GM18505 (cell line): ENCODE measurements around the gene ATAD3B.
"Not testable (repeated sequence)": the region's sequence is repeated elsewhere in the genome, so short reads cannot be mapped to it uniquely, and the experiment has no call there.

Experiments
- ATAC-seq: cut with Tn5 transposase; IDR thresholded peaks from one replicate; pipeline ENCODE4 v1.9.1; 2021; ENCODE audit not compliant: unreplicated experiment
- POLR2A ChIP-seq: IDR thresholded peaks from 4 replicates; pipeline ENCODE4 v1.6.1; 2011; ENCODE audit warnings: borderline replicate concordance; ENCODE audit not compliant: insufficient read depth, insufficient read length; ENCODE audit errors: extremely low read depth

Gene ATAD3B

GRCh38 chr1:1471389-1472052 is at the start of gene ATAD3B:
Gene ATAD3B, plus strand, starts transcription at chr1:1471765. Its CDS starts 120 bp downstream, at chr1:1471885.
- peak; percentile 88 for ATAC-seq
- TF ChIP-seq POLR2A = peak; percentile 65

GRCh38 chr1:1421907-1422464 is 49.6 kb upstream of the ATAD3B start:
- no peak for TF ChIP-seq POLR2A
- no peak for ATAC-seq

- ATAC-seq = no peak
- TF ChIP-seq POLR2A = no peak
Measured at GRCh38 chr1:1422465-1423244, 48.9 kb upstream of the ATAD3B start.

GRCh38 chr1:1423245-1423597 is 48.3 kb upstream of the ATAD3B start:
- TF ChIP-seq POLR2A = no peak
- no peak for ATAC-seq

GRCh38 chr1:1424707-1425106 is 46.9 kb upstream of the ATAD3B start:
- ATAC-seq = no peak
- TF ChIP-seq POLR2A = no peak

- no peak for TF ChIP-seq POLR2A
- ATAC-seq = no peak
Measured at GRCh38 chr1:1425426-1425752, 46.2 kb upstream of the ATAD3B start.

GRCh38 chr1:1425753-1426495 is 45.6 kb upstream of the ATAD3B start:
- ATAC-seq = no peak
- TF ChIP-seq POLR2A = no peak

- ATAC-seq = no peak
- no peak for TF ChIP-seq POLR2A
Measured at GRCh38 chr1:1426496-1427105, 45.0 kb upstream of the ATAD3B start.

GRCh38 chr1:1427106-1427819 is 44.3 kb upstream of the ATAD3B start:
- no peak for ATAC-seq
- TF ChIP-seq POLR2A = no peak

GRCh38 chr1:1427820-1428148 is 43.8 kb upstream of the ATAD3B start:
- TF ChIP-seq POLR2A = no peak
- no peak for ATAC-seq

GRCh38 chr1:1428174-1428573 is 43.4 kb upstream of the ATAD3B start:
- no peak for ATAC-seq
- TF ChIP-seq POLR2A = no peak

GRCh38 chr1:1428967-1429366 is 42.6 kb upstream of the ATAD3B start:
- not testable (repeated sequence) for ATAC-seq

- TF ChIP-seq POLR2A = no peak
- no peak for ATAC-seq
Measured at GRCh38 chr1:1429671-1430073, 41.9 kb upstream of the ATAD3B start.

- TF ChIP-seq POLR2A = no peak
Measured at GRCh38 chr1:1430114-1430982, 41.2 kb upstream of the ATAD3B start.

More at GRCh38 chr1:1430114-1430982, 41.2 kb upstream of the ATAD3B start:
- no peak for ATAC-seq
